ENCODE results near the gene DYNLRB1. TPM values are rescaled to one million over a fixed set of nuclear protein-coding genes. Genes with fewer than 3 reads are reported as not detected.
"Not testable (repeated sequence)": the region's sequence is repeated elsewhere in the genome, so short reads cannot be mapped to it uniquely, and the experiment has no call there.

Gene DYNLRB1
- total and polyA plus RNA-seq, 2 of the 13 experiments (the other 11 are each of a cell fraction or from before 2014, with no cell fraction given) = 140 to 244 TPM

DNA sequence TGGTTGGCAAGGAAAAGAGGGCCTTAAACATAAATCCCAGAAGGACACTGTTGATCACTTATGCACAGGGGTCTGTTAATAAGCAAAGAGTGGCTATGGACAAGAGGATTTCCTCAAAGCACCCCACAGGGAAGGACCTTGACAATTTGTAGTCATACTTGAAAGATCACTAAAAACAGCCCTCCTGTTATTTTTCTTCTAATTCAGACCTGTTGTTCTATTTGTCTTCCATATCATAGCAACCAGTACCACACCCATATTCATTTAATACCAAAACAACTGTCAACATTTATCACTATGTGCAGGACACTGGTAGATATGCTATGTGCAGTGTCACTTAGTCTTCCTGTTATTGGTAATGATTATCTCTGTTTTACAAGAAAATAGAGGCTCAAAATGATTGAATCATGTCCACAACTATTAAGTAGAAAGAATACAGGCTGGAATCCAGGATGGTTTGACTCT lies 3.2 kb upstream of the DYNLRB1 start (continued):
- TF ChIP-seq, protein P1, sequence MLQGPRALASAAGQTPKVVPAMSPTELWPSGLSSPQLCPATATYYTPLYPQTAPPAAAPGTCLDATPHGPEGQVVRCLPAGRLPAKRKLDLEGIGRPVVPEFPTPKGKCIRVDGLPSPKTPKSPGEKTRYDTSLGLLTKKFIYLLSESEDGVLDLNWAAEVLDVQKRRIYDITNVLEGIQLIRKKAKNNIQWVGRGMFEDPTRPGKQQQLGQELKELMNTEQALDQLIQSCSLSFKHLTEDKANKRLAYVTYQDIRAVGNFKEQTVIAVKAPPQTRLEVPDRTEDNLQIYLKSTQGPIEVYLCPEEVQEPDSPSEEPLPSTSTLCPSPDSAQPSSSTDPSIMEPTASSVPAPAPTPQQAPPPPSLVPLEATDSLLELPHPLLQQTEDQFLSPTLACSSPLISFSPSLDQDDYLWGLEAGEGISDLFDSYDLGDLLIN (CRISPR knock-in tag; IDR thresholded peaks at IDR 0.05; ENCODE audit: borderline replicate concordance) = no peak
- TF ChIP-seq TCF7 (IDR thresholded peaks at IDR 0.05; ENCODE audit: low read depth) (no peak), TRIM24 (CRISPR knock-in tag; IDR thresholded peaks at IDR 0.05) (no peak), ZFYVE20 (CRISPR knock-in tag; IDR thresholded peaks at IDR 0.05; ENCODE audit: borderline replicate concordance, low read depth) (no peak)
- TF ChIP-seq, protein P2, sequence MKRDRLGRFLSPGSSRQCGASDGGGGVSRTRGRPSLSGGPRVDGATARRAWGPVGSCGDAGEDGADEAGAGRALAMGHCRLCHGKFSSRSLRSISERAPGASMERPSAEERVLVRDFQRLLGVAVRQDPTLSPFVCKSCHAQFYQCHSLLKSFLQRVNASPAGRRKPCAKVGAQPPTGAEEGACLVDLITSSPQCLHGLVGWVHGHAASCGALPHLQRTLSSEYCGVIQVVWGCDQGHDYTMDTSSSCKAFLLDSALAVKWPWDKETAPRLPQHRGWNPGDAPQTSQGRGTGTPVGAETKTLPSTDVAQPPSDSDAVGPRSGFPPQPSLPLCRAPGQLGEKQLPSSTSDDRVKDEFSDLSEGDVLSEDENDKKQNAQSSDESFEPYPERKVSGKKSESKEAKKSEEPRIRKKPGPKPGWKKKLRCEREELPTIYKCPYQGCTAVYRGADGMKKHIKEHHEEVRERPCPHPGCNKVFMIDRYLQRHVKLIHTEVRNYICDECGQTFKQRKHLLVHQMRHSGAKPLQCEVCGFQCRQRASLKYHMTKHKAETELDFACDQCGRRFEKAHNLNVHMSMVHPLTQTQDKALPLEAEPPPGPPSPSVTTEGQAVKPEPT (CRISPR knock-in tag; IDR thresholded peaks at IDR 0.05; ENCODE audit: low read depth) = no peak

DNA sequence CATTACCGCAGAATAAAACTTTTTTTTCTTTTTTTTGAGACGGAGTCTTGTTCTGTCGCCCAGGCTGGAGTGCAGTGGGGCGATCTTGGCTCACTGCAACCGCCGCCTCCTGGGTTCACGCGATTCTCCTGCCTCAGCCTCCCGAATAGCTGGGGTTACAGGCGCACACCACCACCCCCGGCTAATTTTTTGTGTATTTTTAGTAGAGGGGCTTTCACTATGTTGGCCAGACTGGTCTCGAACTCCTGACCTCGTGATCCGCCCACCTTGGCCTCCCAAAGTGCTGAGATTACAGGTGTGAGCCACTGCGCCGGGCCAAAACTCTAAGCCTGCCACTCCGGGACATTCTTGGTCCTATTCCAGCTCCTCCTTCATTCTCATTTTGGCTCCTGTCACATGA lies 2.2 kb upstream of the DYNLRB1 start:
- H3K27ac ChIP-seq (ENCODE audit: extremely low read length, insufficient read depth, low read length); H3K27me3 ChIP-seq (ENCODE audit: control insufficient read depth in 1 of 2, insufficient read depth in 2 of 2, low read length in 2 of 2); H3K4me3 ChIP-seq (replicated peaks in 1 of 3; ENCODE audit: insufficient read depth in 1 of 3, low read depth in 2 of 3, low read length in 3 of 3); FAIRE-seq; BruUV-seq (replicated peaks); H2AFZ ChIP-seq (ENCODE audit: low read length); DNase-seq (ENCODE audit: low spot score); CTCF ChIA-PET (ENCODE audit: low intra/inter-chr PET ratio, low total read pairs); H3K9me3 ChIP-seq (ENCODE audit: low read length); in situ Hi-C loops (cut with HindIII; ENCODE audit: extremely low pct_ligation_motif_present, low pct_unique_long_range_greater_than_20kb); intact Hi-C loops (cut with micrococcal nuclease; ENCODE audit: unreplicated experiment); ATAC-seq; H3K9ac ChIP-seq (ENCODE audit: insufficient read depth, low read depth, low read length): not testable (repeated sequence)
- H3K4me2 ChIP-seq (ENCODE audit: low read depth, low read length) = peak overlapping the region; percentile 84; the same call in 1 of the 2 replicates
- WGBS (ENCODE audit: low lambda C conversion rate) = 98% methylated on average over 17 of the region's 17 CpGs
- H4K20me1 ChIP-seq (ENCODE audit: insufficient read depth, low read length) = peaks cover 14% of the 10 kb centered on the region
- peaks cover 71% of the 10 kb centered on the region for H3K4me1 ChIP-seq (ENCODE audit: insufficient read depth, low read length)
- POLR2A ChIA-PET = interaction anchor here (3.1 kb wide), 1 partner anchor 202 kb away, joined by 57 read pairs; no protein-coding TSS in a partner anchor
- H3K79me2 ChIP-seq (ENCODE audit: insufficient read depth, low read length) = peaks cover 32% of the 10 kb centered on the region
- H3K36me3 ChIP-seq (replicated peaks in 1 of 2; ENCODE audit: control insufficient read depth in 1 of 2, insufficient read depth in 2 of 2, low read length in 2 of 2) = peaks cover 2 to 10% of the 10 kb centered on the region in 2 experiments

All from HepG2 (cell line).